ENCODE data around the gene TMEM247. TPM values are rescaled to one million over a fixed set of nuclear protein-coding genes. Genes with fewer than 3 reads are reported as not detected.
"Not testable (repeated sequence)": the region's sequence is repeated elsewhere in the genome, so short reads cannot be mapped to it uniquely, and the experiment has no call there.

The TMEM247 gene
- total RNA-seq, 1 donor from 2014 or later: not detected

- DNase-seq (ENCODE audit: low read depth in 2 of 2): no peak
Observed at GRCh38 chr2:46458763-46459500, 20.4 kb upstream of the TMEM247 start.

GRCh38 chr2:46459694-46460093, 19.7 kb upstream of the TMEM247 start:
- DNase-seq (ENCODE audit: low read depth in 2 of 2): no peak

- DNase-seq (ENCODE audit: low read depth in 2 of 2): peak in 1 of 2 donors; percentile 17
Observed at GRCh38 chr2:46460241-46460921, 19.0 kb upstream of the TMEM247 start.

GRCh38 chr2:46461011-46461674, 18.2 kb upstream of the TMEM247 start:
- DNase-seq (ENCODE audit: low read depth in 2 of 2): peak; percentile 35 to 64

GRCh38 chr2:46461709-46462171, 17.6 kb upstream of the TMEM247 start:
- no peak for DNase-seq (ENCODE audit: low read depth in 2 of 2)

GRCh38 chr2:46462936-46463335, 16.4 kb upstream of the TMEM247 start:
- DNase-seq (ENCODE audit: low read depth in 2 of 2): no peak

GRCh38 chr2:46469116-46469515, 10.2 kb upstream of the TMEM247 start:
- no peak for DNase-seq (ENCODE audit: low read depth in 2 of 2)

- no peak for DNase-seq (ENCODE audit: low read depth in 2 of 2)
Observed at GRCh38 chr2:46469700-46470099, 9.7 kb upstream of the TMEM247 start.

- DNase-seq (ENCODE audit: low read depth in 2 of 2): no peak
Observed at GRCh38 chr2:46470114-46470628, 9.2 kb upstream of the TMEM247 start.

- no peak for DNase-seq (ENCODE audit: low read depth in 2 of 2)
Observed at GRCh38 chr2:46471019-46471583, 8.3 kb upstream of the TMEM247 start.

GRCh38 chr2:46471697-46472096, 7.7 kb upstream of the TMEM247 start:
- DNase-seq (ENCODE audit: low read depth in 2 of 2): no peak

- DNase-seq (ENCODE audit: low read depth in 2 of 2): not testable (repeated sequence)
Observed at GRCh38 chr2:46472165-46472564, 7.2 kb upstream of the TMEM247 start.

- DNase-seq (ENCODE audit: low read depth in 2 of 2): not testable (repeated sequence)
Observed at GRCh38 chr2:46477462-46477861, 1.9 kb upstream of the TMEM247 start.

GRCh38 chr2:46477925-46478324, 1.4 kb upstream of the TMEM247 start:
- no peak for DNase-seq (ENCODE audit: low read depth in 2 of 2)

GRCh38 chr2:46480562-46480961, 1.2 kb downstream of the TMEM247 start:
- DNase-seq (ENCODE audit: low read depth in 2 of 2): no peak

GRCh38 chr2:46481198-46482193, 2.1 kb downstream of the TMEM247 start:
- DNase-seq (ENCODE audit: low read depth in 2 of 2): peak in 1 of 2 donors; percentile 84

- DNase-seq (ENCODE audit: low read depth in 2 of 2): no peak
Observed at GRCh38 chr2:46482490-46482889, 3.1 kb downstream of the TMEM247 start.

GRCh38 chr2:46485002-46485401, 5.6 kb downstream of the TMEM247 start:
- DNase-seq (ENCODE audit: low read depth in 2 of 2): no peak

GRCh38 chr2:46486436-46486835, 7.1 kb downstream of the TMEM247 start:
- no peak for DNase-seq (ENCODE audit: low read depth in 2 of 2)

GRCh38 chr2:46487667-46488335, 8.4 kb downstream of the TMEM247 start:
- DNase-seq (ENCODE audit: low read depth in 2 of 2): peak in 1 of 2 donors; percentile 29
